ENCODE results near the gene PPEF1. TPM values are rescaled to one million over a fixed set of nuclear protein-coding genes. Genes with fewer than 3 reads are reported as not detected.

PPEF1 gene
- total and polyA plus RNA-seq, 2 of the 8 experiments (the other 6 are each of a cell fraction or from before 2014, with no cell fraction given), result 0.08 to 0.30 TPM

DNA sequence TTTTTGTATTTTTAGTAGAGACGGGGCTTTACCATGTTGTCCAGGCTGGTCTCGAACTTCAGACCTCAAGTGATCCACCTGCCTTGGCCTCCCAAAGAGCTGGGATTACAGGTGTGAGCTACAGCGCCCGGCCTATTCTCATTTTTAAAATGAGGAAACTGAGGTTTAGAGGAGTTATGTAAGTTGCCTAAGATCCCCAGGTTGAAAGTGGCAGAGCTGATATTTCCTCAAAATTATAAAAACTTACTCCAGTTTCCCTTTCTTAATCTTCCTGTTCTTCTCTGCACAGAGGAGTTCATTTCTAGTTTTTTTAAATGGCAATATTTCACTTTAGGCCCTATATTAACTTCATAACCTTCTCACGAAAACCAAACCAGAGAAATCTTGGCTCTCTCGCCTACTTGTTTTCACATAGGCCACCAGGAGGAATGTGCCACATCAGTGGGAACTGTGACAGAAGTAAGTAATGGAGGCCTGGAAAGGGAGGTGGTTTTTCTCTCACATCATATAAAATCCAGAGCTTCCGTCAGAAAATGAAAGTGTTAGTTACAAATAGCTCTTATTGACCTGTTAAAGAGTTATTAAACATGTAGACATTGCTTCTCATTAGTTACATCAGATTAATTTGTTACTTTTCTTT is 19.5 kb upstream of the PPEF1 start:
- 94% methylated on average over 5 of the region's 7 CpGs; no CpG with 5 or more reads in 1 of the 2 experiments for WGBS, 2 experiments (ENCODE audit: extremely low coverage in 1 of 2, insufficient coverage in 1 of 2, insufficient read length in 1 of 2, insufficient replicate concordance in 2 of 2, low coverage in 1 of 2, low lambda C conversion rate in 2 of 2, missing lambda C conversion rate in 1 of 2)
- TF ChIP-seq CHD1 (IDR thresholded peaks at IDR 0.05; ENCODE audit: low read depth, low read length), result no peak
- TF ChIP-seq SIRT6 (IDR thresholded peaks at IDR 0.05; ENCODE audit: low read length), result no peak
- TF ChIP-seq SRF (IDR thresholded peaks at IDR 0.05; ENCODE audit: low read depth, low read length), result no peak
- no peak for TF ChIP-seq FOSL1 (IDR thresholded peaks at IDR 0.05; ENCODE audit: insufficient read depth, low read depth, low read length)
- no peak for TF ChIP-seq KDM4A (IDR thresholded peaks at IDR 0.05; ENCODE audit: low read depth, low read length, severe bottlenecking)
- no peak for TF ChIP-seq ASH2L (IDR thresholded peaks at IDR 0.05; ENCODE audit: low read length)
- no peak for TF ChIP-seq CBX8 (IDR thresholded peaks at IDR 0.05; ENCODE audit: borderline replicate concordance, low read depth, low read length)
- TF ChIP-seq RAD21 (IDR thresholded peaks at IDR 0.05 in 1 of 2, conservative IDR thresholded peaks at IDR 0.05 in 1 of 2; ENCODE audit: low read depth in 2 of 2, low read length in 2 of 2), result no peak
- TF ChIP-seq CREB1 (IDR thresholded peaks at IDR 0.05), result no peak
- TF ChIP-seq SP2 (IDR thresholded peaks at IDR 0.05; ENCODE audit: low read length), result no peak
- no peak for TF ChIP-seq POLR2AphosphoS5 (IDR thresholded peaks at IDR 0.05; ENCODE audit: low read depth, low read length)
- no peak for TF ChIP-seq NANOG (IDR thresholded peaks at IDR 0.05; ENCODE audit: insufficient read depth, low read depth, low read length, poor library complexity, severe bottlenecking)
- TF ChIP-seq NRF1 (IDR thresholded peaks at IDR 0.05; ENCODE audit: low read depth, low read length), result no peak
- no peak for TF ChIP-seq MAFK (IDR thresholded peaks at IDR 0.05; ENCODE audit: low read depth, low read length)
- TF ChIP-seq BCL11A (IDR thresholded peaks at IDR 0.05; ENCODE audit: low read depth in 2 of 2, low read length in 2 of 2), result no peak

More for the DNA sequence above, 19.5 kb upstream of the PPEF1 start:
- H3K4me3 ChIP-seq (ENCODE audit: extremely low read depth in 1 of 4, insufficient read depth in 2 of 4, low read depth in 3 of 4, low read length in 4 of 4), result no peak overlapping the region
- no peak overlapping the region for H2AK5ac ChIP-seq (ENCODE audit: low read depth, low read length)
- POLR2A ChIA-PET (ENCODE audit: partially characterized antibody), result no interaction called here
- H3K23me2 ChIP-seq (ENCODE audit: low read depth, low read length), result no peaks in the 10 kb centered on the region
- CTCF ChIA-PET (ENCODE audit: partially characterized antibody), result interaction anchor here (1.5 to 1.7 kb wide), 2 partner anchors 12 kb away, joined by 6 to 14 read pairs; no protein-coding TSS in a partner anchor
- DNase-seq (ENCODE audit: low read depth in 1 of 2, low spot score in 2 of 2), result no peak
- no peak overlapping the region for H2AFZ ChIP-seq (ENCODE audit: low read length)
- no peak overlapping the region for H2BK12ac ChIP-seq (ENCODE audit: low read depth, low read length)
- H3K9ac ChIP-seq (replicated peaks in 1 of 4; ENCODE audit: extremely low read depth in 1 of 4, low read depth in 3 of 4, low read length in 3 of 4), result no peak overlapping the region
- H3K36me3 ChIP-seq (ENCODE audit: control insufficient read depth in 2 of 4, insufficient read depth in 4 of 4, low read length in 3 of 4), result no peaks in the 10 kb centered on the region
- no peaks in the 10 kb centered on the region for H3K9me3 ChIP-seq (ENCODE audit: insufficient read depth in 2 of 2, low read depth in 1 of 2, low read length in 1 of 2)
- H3K79me2 ChIP-seq (ENCODE audit: control insufficient read depth in 1 of 2, insufficient read depth in 2 of 2, low read length in 2 of 2), result no peaks in the 10 kb centered on the region
- no peaks in the 10 kb centered on the region for H3K27me3 ChIP-seq (replicated peaks in 1 of 4; ENCODE audit: control insufficient read depth in 3 of 4, extremely low read depth in 1 of 4, insufficient read depth in 3 of 4, low read length in 3 of 4)
- no peak overlapping the region for H3K56ac ChIP-seq (replicated peaks; ENCODE audit: insufficient read length, low read depth, low read length)
- no peak overlapping the region for H2BK15ac ChIP-seq (ENCODE audit: low read length)
- no peaks in the 10 kb centered on the region for H3K79me1 ChIP-seq (ENCODE audit: low read depth, low read length)
- no peak overlapping the region for H3K4me2 ChIP-seq (ENCODE audit: insufficient read depth in 1 of 2, low read depth in 2 of 2, low read length in 2 of 2)
- H2BK120ac ChIP-seq (replicated peaks; ENCODE audit: low read depth, low read length), result no peak overlapping the region
- no peak overlapping the region for H3K14ac ChIP-seq (ENCODE audit: insufficient read length)
- H3K4me1 ChIP-seq (replicated peaks in 1 of 4; ENCODE audit: control insufficient read depth in 3 of 4, insufficient read depth in 4 of 4, low read length in 3 of 4), result 0 out of 7 replicates have a peak, but pooled peaks cover 0 to 2% (median 0%) of the 10 kb centered on the region in 4 experiments
- no peak overlapping the region for H2BK20ac ChIP-seq (ENCODE audit: low read length)
- H3K27ac ChIP-seq (ENCODE audit: low read depth, low read length), result no peak overlapping the region
- H4K91ac ChIP-seq (replicated peaks; ENCODE audit: insufficient read length, low read length), result no peak overlapping the region
- no peak overlapping the region for H4K8ac ChIP-seq (ENCODE audit: extremely low read depth, insufficient read depth, low read length)
- no peak overlapping the region for H3K4ac ChIP-seq (replicated peaks; ENCODE audit: insufficient read length, low read depth, low read length)
- no peak overlapping the region for H3K18ac ChIP-seq (ENCODE audit: extremely low read depth, low read length)
- H2BK5ac ChIP-seq (ENCODE audit: low read depth, low read length), result no peak overlapping the region
- no peak for FAIRE-seq
- no peaks in the 10 kb centered on the region for H4K20me1 ChIP-seq (replicated peaks in 1 of 2; ENCODE audit: control insufficient read depth in 1 of 2, insufficient read depth in 2 of 2, low read length in 2 of 2)
- H3K23ac ChIP-seq (ENCODE audit: insufficient read length), result no peak overlapping the region
- no peak overlapping the region for H4K5ac ChIP-seq (ENCODE audit: insufficient read length, low read depth, low read length)

All from H1 (cell line).